ENCODE results near the gene PSD4.
"Not testable (repeated sequence)": the region's sequence is repeated elsewhere in the genome, so short reads cannot be mapped to it uniquely, and the experiment has no call there.

The PSD4 gene

GRCh38 chr2:113225263-113226259, 51.8 kb downstream of the PSD4 start:
- no peak for DNase-seq

DNA sequence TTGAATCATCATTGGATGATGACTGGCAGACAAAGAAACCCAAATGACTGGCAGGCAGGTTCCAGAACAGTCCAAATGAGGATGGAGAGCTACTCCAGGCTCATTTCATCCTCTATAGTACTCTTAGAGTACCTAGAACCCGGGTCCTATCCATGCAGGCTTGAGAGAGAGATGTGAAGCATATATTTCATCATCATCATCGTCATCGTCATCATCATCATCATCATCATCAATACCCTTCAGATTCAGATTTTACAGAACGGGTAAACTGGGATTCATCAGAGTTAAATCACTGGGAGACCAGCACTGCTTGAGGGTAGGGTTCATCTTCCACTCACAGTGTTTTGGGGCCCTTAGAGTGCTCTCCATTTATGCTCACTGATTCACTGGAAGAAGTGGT, 52.7 kb downstream of the PSD4 start:
- no peak for DNase-seq

DNA sequence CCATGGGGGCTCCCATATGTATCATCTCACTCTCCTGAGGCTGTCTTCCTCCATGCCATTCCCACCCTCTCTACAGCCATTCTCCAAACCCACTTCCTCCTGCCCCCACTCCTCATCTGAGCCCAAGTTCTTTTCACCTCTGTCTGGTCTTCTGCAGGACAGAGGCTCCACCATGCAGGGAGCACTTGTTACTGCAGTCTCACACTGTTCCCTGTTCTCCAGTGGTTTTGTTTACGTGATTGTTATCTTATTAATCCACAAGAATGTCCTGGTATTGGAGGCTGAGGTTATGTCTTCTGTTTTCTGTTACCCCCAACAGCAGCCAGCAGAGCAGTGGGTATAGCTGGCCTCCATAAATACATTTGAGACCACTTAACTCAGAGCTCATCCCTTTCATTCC, 53.5 kb downstream of the PSD4 start:
- no peak for DNase-seq

DNA sequence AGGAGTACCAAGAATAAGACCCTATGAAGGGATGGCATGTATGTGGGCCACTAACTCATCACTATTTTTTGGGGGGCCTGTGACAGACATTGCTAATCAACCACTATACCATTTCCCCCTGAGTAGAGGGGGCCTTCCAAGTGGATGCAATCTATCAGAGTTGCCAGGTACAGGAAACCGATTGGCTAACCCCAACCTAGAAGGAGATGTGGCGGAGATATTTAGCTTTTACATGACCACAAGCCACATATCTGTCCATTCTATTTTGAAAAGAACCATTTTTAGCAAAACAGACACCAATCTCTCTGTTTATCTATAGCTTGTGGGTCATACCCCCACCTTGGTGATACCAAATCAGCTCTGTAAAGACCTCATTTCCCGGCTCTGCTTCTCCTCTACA, 53.9 kb downstream of the PSD4 start:
- no peak for DNase-seq

- no peak for DNase-seq
Measured at GRCh38 chr2:113228351-113228750, 54.6 kb downstream of the PSD4 start.

- DNase-seq = no peak
Measured at GRCh38 chr2:113228991-113229716, 55.4 kb downstream of the PSD4 start.

DNA sequence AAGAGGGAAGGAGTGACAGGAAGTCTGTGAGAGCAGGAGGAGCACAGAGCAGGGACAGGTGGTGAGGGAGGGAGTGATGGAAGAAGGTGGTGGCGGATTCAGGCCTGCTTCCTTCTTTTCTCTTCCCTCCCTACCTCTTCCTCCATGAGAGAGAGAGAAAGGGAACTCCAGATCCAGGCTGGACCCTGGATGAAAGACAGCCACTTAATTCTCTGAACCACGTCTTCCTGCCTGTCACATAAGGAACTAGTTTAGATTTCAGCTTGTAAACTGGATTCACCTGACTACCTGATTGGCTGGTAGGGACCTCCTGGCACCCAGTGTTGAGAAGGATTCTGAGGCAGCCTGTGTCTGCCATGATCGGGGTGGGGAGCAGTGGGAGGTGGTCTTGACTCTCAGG, 56.0 kb downstream of the PSD4 start:
- no peak for DNase-seq

GRCh38 chr2:113230531-113230930, 56.8 kb downstream of the PSD4 start:
- no peak for DNase-seq

- no peak for DNase-seq
Measured at GRCh38 chr2:113231064-113231463, 57.3 kb downstream of the PSD4 start.

- DNase-seq = no peak
Measured at GRCh38 chr2:113232123-113232522, 58.4 kb downstream of the PSD4 start.

DNA sequence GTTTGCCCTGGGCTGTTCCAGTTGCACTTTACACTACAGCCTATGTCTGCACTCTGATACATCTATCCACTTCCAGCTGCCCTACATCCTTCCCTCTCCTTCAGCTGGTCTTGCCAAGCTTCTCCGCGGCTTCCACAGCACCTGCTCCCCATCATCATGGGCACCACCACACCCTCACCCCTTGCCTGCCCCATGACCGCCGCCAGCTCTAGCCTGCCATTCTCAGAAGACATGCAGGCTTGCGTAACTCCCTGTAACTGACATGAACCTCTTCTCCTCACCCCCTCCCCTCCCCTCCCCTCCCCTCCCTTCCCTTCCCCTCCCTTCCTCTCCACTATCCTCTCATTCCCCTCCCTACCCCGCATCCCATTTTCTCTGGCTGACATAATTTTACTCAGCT, 59.0 kb downstream of the PSD4 start:
- no peak for DNase-seq

GRCh38 chr2:113233593-113234550, 60.1 kb downstream of the PSD4 start:
- no peak for DNase-seq

- DNase-seq = no peak
Measured at GRCh38 chr2:113234721-113235346, 61.1 kb downstream of the PSD4 start.

GRCh38 chr2:113235347-113236226, 61.8 kb downstream of the PSD4 start:
- not testable (repeated sequence) for DNase-seq

GRCh38 chr2:113236367-113237159, 62.8 kb downstream of the PSD4 start:
- no peak for DNase-seq

DNA sequence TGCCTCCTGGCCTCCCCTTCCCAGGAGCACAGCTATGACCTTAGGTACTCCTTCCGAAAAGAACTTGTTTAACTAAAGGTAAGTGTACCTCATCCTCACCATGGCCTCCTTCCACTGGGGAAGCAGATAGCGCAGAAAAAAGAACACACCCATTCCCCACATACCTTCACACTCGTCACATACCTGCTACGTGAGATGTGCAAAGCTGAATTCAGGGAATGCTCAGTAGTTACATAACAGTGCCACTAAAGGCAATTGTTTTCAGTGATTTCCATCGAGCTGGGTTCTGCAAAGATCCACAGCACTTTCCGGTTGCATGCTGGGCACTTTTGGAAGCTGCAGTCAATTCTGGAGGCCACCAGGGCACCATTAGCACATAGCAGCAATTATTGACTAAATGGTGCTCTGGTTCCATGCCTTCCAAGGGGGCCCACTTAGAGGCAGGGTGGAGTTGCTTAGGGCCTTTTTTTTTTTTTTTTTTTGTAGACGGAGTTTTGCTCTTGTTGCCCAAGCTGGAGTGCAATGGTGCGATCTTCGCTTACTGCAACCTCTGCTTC, 63.9 kb downstream of the PSD4 start:
- no peak for DNase-seq

GRCh38 chr2:113238871-113239839, 65.4 kb downstream of the PSD4 start:
- DNase-seq = no peak

- DNase-seq = no peak
Measured at GRCh38 chr2:113240150-113240914, 66.6 kb downstream of the PSD4 start.

Data from effector CD4-positive, alpha-beta T cell (primary cell).